ENCODE data around the gene CYP51A1.
"Not testable (repeated sequence)": the region's sequence is repeated elsewhere in the genome, so short reads cannot be mapped to it uniquely, and the experiment has no call there.

The CYP51A1 gene

DNA sequence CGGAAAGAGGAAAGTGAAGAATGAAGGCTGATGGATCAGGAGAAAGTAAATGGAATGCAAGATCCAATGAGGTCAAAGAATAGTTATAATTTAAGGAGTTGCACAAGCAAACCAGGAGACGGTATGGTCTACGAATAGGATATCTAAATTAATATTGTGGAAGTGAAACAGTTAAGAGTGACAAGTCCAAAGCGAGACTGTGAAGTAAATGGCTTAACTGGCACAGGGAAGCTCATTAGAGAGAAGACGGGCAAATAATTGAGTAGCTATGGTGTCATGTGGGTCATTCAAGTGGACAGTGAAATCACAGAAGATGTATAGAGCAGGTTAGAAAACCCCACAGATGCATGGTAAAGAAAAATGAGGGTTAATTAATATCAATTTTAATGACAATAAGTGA is 3.2 kb downstream of the CYP51A1 start:
- DNase-seq (ENCODE audit: low read depth), result no peak

DNA sequence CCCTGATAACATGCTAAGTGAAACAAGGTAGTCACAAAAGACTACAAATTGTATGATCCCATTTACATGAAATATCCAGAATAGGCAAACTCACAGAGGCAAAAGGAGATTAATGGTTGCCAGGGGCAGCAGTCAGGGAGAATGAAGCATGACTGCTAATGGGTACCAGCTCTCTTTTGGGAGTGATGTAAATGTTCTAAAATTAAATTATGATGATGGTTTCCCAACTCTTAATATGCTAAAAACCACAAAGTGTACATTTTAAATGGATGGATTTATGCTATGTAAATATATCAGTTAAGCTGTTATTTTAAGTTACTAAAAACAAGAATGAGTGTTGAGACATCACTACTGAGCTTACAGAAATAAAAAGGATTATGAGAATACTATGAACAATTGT is 12.6 kb downstream of the CYP51A1 start:
- DNase-seq (ENCODE audit: low read depth), result no peak

- DNase-seq (ENCODE audit: low read depth), result no peak
These were observed 15.0 kb downstream of the CYP51A1 start for GRCh38 chr7:92119213-92119759.

DNA sequence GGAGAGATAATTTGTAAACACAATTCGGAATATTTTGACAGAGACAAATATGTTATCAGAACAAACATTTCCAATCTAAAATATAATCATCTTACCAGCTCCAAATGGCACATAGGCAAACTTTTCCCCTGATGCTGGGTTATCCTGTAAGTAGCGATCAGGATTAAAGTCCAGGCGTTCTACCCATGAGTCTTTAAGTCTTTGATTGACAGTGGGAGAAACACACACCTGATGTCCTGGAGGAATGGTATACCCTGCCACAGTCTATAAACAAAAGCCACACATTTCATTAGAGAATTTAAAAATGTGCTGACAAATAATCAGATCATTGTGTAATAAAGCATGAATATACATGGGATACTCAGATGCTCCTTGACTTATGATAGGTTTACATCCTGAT is 17.3 kb downstream of the CYP51A1 start:
- no peak for DNase-seq (ENCODE audit: low read depth)

- DNase-seq (ENCODE audit: low read depth), result no peak
These were observed 18.5 kb downstream of the CYP51A1 start for GRCh38 chr7:92115821-92116220.

DNA sequence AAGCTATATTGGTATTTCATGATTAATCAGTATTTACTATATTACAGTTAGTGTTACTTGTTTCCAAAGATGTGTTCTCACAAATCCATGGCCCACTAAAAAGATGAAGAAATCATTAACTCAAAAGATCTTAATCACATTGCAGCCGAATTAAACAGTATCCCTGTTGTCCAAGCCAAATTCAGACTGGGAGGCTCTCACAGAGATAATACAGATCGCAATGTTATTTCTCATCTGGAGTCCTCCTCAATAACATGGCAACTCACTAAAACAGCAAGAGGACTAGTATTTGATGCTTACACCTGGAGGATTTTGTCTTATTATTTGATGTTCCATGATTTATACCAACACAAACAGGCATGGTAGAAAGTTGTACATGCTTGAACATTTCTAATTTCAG is 23.4 kb downstream of the CYP51A1 start:
- DNase-seq (ENCODE audit: low read depth), result no peak

DNA sequence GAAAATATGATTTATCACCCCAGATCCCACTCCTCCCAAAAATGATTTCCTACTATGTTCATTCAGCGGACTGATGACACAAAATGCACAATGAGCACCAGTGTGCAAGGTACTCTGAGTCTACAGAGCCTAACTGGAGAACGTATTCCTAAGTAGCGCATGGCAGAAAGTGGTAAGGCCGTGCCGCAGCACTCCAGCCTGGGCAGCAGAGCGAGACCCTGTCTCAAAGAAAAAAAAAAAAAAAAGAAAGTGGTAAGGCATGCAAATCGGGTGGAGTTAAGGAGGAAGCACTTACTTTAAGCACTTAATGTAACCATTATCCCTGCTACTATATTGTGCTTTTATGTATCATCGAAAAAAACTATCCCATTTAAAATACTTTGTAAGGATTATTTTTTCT is 25.5 kb downstream of the CYP51A1 start:
- no peak for DNase-seq (ENCODE audit: low read depth)

- DNase-seq (ENCODE audit: low read depth), result not testable (repeated sequence)
These were observed 31.4 kb downstream of the CYP51A1 start for GRCh38 chr7:92102862-92103261.

DNA sequence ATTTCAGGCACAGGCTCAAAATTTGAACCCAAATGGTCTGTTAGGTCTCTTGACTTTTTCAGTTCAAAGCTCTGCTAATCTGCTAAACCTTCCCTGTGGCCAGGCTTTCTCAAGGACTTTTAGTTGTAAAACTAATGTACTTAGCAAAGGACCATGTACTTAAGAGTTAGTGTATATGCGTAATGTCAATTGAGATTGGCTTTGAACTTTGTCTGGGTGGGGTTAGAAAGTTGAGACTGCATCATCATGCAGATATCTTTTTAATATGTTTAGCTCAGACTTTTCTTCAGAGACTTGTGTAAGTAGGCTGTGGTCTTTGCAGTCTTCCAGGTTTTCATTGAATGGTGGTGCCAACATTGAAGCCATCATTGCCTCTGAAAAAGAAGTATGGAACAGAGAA is 33.7 kb downstream of the CYP51A1 start:
- DNase-seq (ENCODE audit: low read depth), result no peak

DNA sequence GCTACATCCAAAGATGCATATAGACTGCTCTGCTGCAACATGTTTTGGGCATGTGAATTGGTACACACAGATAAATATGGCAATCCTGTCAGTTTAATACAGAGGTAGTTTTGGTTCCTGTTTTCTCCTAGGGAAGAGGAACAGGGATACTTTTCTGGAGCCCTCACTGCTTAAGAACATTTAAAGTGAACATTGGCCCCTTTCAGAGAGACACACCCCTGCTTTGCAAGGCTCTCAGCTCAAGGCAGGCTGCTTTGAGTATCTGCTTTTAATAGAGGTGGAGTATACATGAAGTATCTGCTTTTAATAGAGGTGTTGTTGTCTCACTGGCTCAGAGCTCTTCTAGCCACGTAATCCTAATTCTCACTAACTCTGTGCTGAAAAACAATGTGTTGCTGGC is 38.9 kb downstream of the CYP51A1 start:
- no peak for DNase-seq (ENCODE audit: low read depth)

GRCh38 chr7:92092210-92092609 is 42.1 kb downstream of the CYP51A1 start:
- no peak for DNase-seq (ENCODE audit: low read depth)

DNA sequence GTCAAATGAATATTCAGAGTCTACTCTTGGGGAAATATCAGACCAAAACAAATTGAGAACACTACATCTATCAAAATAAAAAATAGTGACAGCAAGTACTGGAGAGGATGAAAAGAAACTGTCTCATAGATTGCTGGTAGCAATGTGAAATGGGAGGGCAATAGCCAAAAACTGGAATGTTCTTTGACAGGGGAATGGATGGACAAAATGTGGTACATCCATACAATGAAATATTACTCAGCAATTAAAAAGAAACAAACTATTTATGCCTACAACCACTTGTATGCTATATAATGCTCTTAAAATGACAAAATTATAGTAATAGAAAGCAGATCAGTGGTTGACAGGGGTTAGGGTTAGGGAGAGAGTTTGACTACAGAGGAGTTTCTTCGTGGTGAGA is 46.0 kb downstream of the CYP51A1 start:
- DNase-seq (ENCODE audit: low read depth), result no peak

GRCh38 chr7:92083922-92084321 is 50.4 kb downstream of the CYP51A1 start:
- DNase-seq (ENCODE audit: low read depth), result not testable (repeated sequence)

DNA sequence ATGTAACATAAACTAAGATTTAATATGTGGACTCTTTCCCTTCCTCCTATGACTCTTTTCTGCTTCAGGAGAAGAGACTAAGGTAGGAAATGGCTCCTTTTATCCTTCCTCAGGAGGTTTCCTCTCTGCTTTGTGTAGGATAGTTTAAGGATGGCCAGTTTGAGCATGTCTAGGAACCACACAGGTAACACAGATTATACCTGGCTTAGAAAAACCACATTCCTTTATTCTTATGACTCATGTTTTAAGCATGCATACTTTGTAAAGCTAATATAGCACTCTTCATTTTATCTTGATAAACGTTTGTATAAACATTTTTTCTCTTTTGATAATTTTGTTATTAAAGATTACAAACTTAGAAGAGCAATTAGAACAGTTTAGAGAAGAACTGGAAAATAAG is 57.8 kb downstream of the CYP51A1 start:
- DNase-seq (ENCODE audit: low read depth), result no peak

DNA sequence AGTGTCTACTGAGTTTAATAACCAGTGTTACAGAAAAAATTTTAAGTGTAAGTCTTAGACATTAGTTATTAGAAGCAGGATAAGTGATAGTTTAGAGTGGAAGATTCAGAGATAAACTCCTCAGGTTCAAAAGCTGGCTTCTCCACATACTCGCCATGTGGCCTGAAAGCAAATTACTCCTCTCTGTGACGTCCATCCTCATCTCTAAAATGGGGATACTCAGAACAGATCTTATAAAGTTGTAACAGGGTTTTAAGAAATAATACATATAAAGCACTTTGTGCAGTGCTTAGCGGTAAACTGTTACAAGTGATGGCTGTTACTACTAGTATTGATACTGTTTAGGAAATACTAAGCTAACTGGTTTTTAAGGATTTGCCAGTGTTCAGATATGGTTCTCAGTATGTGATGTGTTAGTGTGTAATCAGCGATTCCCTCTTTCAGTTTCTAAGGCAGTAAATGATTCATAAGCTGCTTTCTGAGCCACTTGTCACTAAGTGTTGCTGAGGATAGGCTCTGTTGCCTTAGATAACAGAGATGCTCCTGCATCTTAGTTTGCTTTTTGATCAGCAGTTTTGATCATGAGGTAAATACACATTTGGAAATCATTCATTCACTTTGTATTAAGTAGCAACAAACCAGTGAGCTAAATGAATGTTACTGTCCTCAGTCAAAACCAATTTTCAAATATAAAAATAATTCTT is 58.7 kb downstream of the CYP51A1 start:
- no peak for DNase-seq (ENCODE audit: low read depth)

DNA sequence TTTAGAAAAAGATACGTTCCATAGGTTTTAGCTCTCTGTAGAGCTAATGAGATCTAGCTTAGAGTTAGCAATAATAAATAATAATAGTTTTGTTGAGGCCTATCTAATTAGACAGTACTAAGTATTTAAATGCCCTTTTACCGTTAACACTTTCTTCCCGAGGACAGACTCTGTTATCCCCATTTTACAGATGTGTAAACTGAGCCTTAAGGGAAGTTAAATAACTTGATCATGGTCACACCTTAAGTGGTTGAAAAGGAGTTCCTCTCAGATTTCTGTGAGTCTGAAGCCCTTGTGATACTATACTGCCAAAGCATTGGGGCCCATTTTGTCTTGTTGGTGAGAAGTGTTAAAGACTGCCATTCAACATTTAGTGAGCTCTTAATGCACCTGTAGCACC is 61.6 kb downstream of the CYP51A1 start:
- DNase-seq (ENCODE audit: low read depth), result no peak

DNA sequence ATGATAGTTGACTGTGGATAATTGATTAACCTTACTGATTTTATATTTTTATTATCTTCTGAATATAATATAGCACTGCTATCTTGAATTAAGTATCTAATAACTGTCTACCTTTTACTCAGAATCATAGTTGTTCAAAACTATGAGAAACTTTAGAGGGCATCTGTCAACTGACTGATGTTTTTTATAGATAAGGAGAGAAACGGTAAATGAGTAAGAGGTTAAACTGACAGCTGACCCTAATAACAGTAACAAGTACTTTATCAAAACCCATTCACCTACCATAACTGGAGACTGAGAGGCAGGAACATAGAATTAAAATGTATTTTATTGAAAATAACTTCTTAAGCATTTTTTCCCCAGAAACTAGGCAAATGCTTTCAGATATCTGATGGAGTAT is 62.2 kb downstream of the CYP51A1 start:
- no peak for DNase-seq (ENCODE audit: low read depth)

GRCh38 chr7:92071032-92071431 is 63.2 kb downstream of the CYP51A1 start:
- no peak for DNase-seq (ENCODE audit: low read depth)

DNA sequence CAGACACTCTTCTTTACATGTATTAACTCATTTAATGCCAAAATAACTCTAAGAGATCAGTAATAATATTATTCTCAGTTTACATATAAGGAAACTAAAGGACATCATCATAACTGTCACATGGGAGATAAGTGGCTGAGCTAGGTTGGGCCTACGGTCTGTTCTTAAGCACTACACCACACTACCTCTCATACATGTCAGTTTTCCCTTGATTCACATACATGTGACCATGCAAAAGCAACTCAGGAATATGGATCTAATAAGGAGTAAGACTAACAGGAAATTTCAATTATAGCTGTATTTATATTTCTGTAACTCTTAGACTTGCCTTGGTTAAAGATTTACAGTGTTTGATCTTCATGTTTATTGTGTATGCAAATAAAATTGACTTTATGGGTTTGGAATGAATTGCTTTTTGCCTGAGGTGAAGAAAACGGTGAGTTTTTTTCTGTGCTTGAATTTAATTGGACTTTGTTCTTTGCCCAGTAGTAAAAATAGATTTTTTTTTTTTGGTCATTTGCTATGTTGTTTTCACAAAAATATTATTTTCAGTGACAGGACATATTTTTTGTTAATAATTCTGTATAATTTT is 69.7 kb downstream of the CYP51A1 start:
- no peak for DNase-seq (ENCODE audit: low read depth)
